AG08395 (cell line): Measurements from ENCODE around the gene UGT1A9.

Source experiments
- DNase-seq: peaks from one replicate; pipeline ENCODE4 v3.0.0; 2012; ENCODE audit warnings: mixed read lengths, low spot score

The UGT1A9 gene

GRCh38 chr2:233796254-233796653, 124.6 kb downstream of the UGT1A9 start:
- DNase-seq: no peak

GRCh38 chr2:233798335-233799086, 126.8 kb downstream of the UGT1A9 start:
- no peak for DNase-seq

- DNase-seq: no peak
Measured at GRCh38 chr2:233799087-233799665, 127.5 kb downstream of the UGT1A9 start.

GRCh38 chr2:233799716-233800115, 128.0 kb downstream of the UGT1A9 start:
- DNase-seq: no peak

GRCh38 chr2:233800208-233800607, 128.5 kb downstream of the UGT1A9 start:
- DNase-seq: no peak

- no peak for DNase-seq
Measured at GRCh38 chr2:233801357-233802131, 129.8 kb downstream of the UGT1A9 start.

GRCh38 chr2:233802132-233802815, 130.6 kb downstream of the UGT1A9 start:
- DNase-seq: no peak

GRCh38 chr2:233803292-233803911, 131.7 kb downstream of the UGT1A9 start:
- DNase-seq: no peak

GRCh38 chr2:233803994-233804393, 132.3 kb downstream of the UGT1A9 start:
- no peak for DNase-seq

- DNase-seq: no peak
Measured at GRCh38 chr2:233807215-233807865, 135.6 kb downstream of the UGT1A9 start.

GRCh38 chr2:233807966-233808935, 136.6 kb downstream of the UGT1A9 start:
- no peak for DNase-seq

- DNase-seq: no peak
Measured at GRCh38 chr2:233810385-233810784, 138.7 kb downstream of the UGT1A9 start.

GRCh38 chr2:233811087-233811486, 139.4 kb downstream of the UGT1A9 start:
- no peak for DNase-seq

GRCh38 chr2:233811732-233812131, 140.0 kb downstream of the UGT1A9 start:
- no peak for DNase-seq

- DNase-seq: no peak
Measured at GRCh38 chr2:233813236-233814055, 141.7 kb downstream of the UGT1A9 start.

GRCh38 chr2:233814056-233814835, 142.5 kb downstream of the UGT1A9 start:
- no peak for DNase-seq

- DNase-seq: no peak
Measured at GRCh38 chr2:233815861-233816260, 144.2 kb downstream of the UGT1A9 start.

GRCh38 chr2:233816334-233816733, 144.6 kb downstream of the UGT1A9 start:
- no peak for DNase-seq

- no peak for DNase-seq
Measured at GRCh38 chr2:233816771-233817170, 145.1 kb downstream of the UGT1A9 start.
